Gastroesophageal sphincter (tissue), 4 donors: ENCODE results near the gene CFAP410. TPM values are rescaled to one million over a fixed set of nuclear protein-coding genes. Genes with fewer than 3 reads are reported as not detected.

Source experiments
- ATAC-seq: fragments of 150-250 bp; one replicate; pipeline ENCODE4 v1.9.1; 2016; ENCODE audit warnings: mild to moderate bottlenecking, moderate library complexity
- H3K27ac ChIP-seq, 4 donors: fragments of 200-600 bp; sonication (generic) in 3 of 4; 1 replicate in 3 of 4; 2 replicates in 1 of 4; pipeline ENCODE4 v1.5.1; 2016 to 2019
- H3K27me3 ChIP-seq: fragments of 200-600 bp; sonication (generic); one replicate; pipeline ENCODE4 v1.5.1; 2019
- H3K36me3 ChIP-seq, 2 donors: fragments of 200-600 bp; sonication (generic); one replicate each; pipeline ENCODE4 v1.5.1; 2019; ENCODE audit warnings: control low read depth in 1 of 2
- H3K4me1 ChIP-seq, 3 donors: fragments of 200-600 bp; sonication (generic); 1 replicate in 2 of 3; 2 replicates in 1 of 3; pipeline ENCODE4 v1.5.1; 2016 to 2019; ENCODE audit warnings: control low read depth in 2 of 3
- H3K4me3 ChIP-seq, 2 donors: fragments of 200-600 bp; sonication (generic); one replicate each; pipeline ENCODE4 v1.5.1; 2019; ENCODE audit warnings: mild to moderate bottlenecking in 1 of 2, moderate library complexity in 1 of 2
- H3K9me3 ChIP-seq, 3 donors: fragments of 200-600 bp; sonication (generic); one replicate each; pipeline ENCODE4 v1.5.1; 2017 to 2019; ENCODE audit warnings: control low read depth in 2 of 3
- EP300 ChIP-seq: sonication (generic); formaldehyde crosslinking; IDR thresholded peaks from one replicate; pipeline ENCODE4 v1.6.1; 2017; ENCODE audit warnings: antibody characterized with exemption, mild to moderate bottlenecking
- POLR2A ChIP-seq, 2 donors: fragments of 450-650 bp; IDR thresholded peaks; one replicate each; pipeline ENCODE4 v1.6.1; 2017; ENCODE audit warnings: antibody characterized with exemption in 2 of 2, mild to moderate bottlenecking in 2 of 2, moderate library complexity in 1 of 2
- POLR2AphosphoS5 ChIP-seq: sonication (generic); formaldehyde crosslinking; IDR thresholded peaks from one replicate; pipeline ENCODE4 v1.6.1; 2017; ENCODE audit warnings: antibody characterized with exemption
- WGBS, 2 donors: methylation state at CpG; one replicate each; pipeline ENCODE4 v1.1.5; 2018; ENCODE audit warnings: low coverage in 1 of 2; 5-methylcytosine and 5-hydroxymethylcytosine counted together
- total RNA-seq, 4 donors: library from RNA; depleted of rRNA; stranded (reverse); fragments of >200 nt; gene quantifications; one replicate each; pipeline ENCODE4 v1.1.0, GENCODE V29; 2016
- TF ChIP-seq, protein P1 (sequence below), 4 experiments: fragments of 200-600 bp in 2 of 4; fragments of 450-650 bp in 2 of 4; sonication (generic) in 1 of 4; IDR thresholded peaks; one replicate each; pipeline ENCODE4 v1.5.1; 2017 to 2019; ENCODE audit warnings: antibody characterized with exemption in 4 of 4, mild to moderate bottlenecking in 2 of 4, moderate library complexity in 2 of 4

CFAP410 gene
- total RNA-seq, 4 donors from 2014 or later = 26.2 to 35.0 (median 30.2) TPM

DNA sequence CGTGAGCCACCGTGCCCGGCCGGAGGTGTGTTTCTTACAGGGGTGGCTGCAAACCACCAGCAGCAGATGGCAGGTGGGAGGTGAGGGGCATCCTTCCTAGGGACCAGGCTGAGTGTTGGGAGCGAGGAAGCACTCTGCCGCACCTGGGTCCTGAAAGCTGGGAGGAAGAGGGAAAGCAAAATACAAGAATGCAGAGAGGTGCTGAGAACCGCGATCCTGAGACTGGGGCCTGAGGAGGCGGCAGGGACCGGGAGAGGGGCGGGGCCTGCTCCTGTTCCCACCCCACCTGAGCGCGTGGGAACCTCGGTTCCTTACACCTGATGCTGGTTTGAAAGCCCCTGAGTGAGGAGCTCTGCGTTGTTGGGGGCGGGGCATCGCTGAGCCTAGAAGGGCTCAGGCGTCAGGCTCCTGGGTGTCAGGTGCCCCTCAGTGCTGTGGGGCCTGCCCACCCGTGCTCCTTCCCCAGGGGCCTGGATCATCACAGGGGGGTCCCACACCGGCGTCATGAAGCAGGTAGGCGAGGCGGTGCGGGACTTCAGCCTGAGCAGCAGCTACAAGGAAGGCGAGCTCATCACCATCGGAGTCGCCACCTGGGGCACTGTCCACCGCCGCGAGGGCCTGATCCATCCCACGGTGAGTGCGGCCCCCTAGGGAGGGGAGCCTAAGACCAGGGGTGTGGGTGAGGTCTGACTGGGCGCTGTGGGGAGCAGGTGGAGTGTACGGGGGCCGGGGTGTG is 29.7 kb upstream of the CFAP410 start:
- peaks cover 87% of the 10 kb centered on the region for H3K27me3 ChIP-seq
- H3K9me3 ChIP-seq = peaks cover 0 to 9% (median 0%) of the 10 kb centered on the region in 3 donors
- no peak overlapping the region for H3K4me3 ChIP-seq
- H3K27ac ChIP-seq = no peak overlapping the region
- no peaks in the 10 kb centered on the region for H3K36me3 ChIP-seq
- TF ChIP-seq, protein P1, sequence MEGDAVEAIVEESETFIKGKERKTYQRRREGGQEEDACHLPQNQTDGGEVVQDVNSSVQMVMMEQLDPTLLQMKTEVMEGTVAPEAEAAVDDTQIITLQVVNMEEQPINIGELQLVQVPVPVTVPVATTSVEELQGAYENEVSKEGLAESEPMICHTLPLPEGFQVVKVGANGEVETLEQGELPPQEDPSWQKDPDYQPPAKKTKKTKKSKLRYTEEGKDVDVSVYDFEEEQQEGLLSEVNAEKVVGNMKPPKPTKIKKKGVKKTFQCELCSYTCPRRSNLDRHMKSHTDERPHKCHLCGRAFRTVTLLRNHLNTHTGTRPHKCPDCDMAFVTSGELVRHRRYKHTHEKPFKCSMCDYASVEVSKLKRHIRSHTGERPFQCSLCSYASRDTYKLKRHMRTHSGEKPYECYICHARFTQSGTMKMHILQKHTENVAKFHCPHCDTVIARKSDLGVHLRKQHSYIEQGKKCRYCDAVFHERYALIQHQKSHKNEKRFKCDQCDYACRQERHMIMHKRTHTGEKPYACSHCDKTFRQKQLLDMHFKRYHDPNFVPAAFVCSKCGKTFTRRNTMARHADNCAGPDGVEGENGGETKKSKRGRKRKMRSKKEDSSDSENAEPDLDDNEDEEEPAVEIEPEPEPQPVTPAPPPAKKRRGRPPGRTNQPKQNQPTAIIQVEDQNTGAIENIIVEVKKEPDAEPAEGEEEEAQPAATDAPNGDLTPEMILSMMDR (IDR thresholded peaks at IDR 0.05) = no peak
- TF ChIP-seq EP300 (no peak), POLR2A (IDR thresholded peaks at IDR 0.05) (no peak), POLR2AphosphoS5 (no peak)
- peaks cover 0 to 8% (median 4%) of the 10 kb centered on the region in 3 donors for H3K4me1 ChIP-seq
- 16 to 59% methylated on average over 10 of the region's 35 CpGs for WGBS, 2 donors
- no peak for ATAC-seq

DNA sequence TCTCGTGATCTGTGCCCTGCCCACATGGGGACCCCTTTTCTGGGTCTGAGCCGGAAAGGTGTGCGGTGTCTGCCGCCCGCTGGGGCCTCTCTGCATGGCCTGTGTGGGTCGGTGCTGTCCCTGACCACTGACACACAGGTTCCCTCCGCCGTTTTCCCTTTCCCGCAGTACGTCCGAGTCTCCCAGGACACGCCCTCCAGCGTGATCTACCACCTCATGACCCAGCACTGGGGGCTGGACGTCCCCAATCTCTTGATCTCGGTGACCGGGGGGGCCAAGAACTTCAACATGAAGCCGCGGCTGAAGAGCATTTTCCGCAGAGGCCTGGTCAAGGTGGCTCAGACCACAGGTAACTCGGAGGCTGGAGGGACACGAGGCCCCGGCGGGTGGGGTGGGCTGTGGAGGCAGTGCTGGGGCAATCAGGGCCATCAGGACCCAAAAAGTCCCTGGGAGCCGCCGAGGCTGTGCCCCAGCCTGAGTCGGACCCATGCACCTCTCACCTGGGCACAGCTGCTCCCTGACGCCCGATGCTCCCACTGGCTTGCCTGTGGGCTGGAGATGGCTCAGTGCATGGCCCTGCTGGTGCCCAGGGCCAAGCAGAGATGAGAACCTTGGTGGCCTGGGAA is 27.5 kb upstream of the CFAP410 start:
- ATAC-seq = no peak
- 91% methylated on average over 8 of the region's 28 CpGs; no CpG with 5 or more reads in 1 of the 2 donors for WGBS, 2 donors
- TF ChIP-seq POLR2AphosphoS5 (no peak), EP300 (no peak), POLR2A (IDR thresholded peaks at IDR 0.05) (no peak)
- TF ChIP-seq, protein P1 (IDR thresholded peaks at IDR 0.05) = no peak

DNA sequence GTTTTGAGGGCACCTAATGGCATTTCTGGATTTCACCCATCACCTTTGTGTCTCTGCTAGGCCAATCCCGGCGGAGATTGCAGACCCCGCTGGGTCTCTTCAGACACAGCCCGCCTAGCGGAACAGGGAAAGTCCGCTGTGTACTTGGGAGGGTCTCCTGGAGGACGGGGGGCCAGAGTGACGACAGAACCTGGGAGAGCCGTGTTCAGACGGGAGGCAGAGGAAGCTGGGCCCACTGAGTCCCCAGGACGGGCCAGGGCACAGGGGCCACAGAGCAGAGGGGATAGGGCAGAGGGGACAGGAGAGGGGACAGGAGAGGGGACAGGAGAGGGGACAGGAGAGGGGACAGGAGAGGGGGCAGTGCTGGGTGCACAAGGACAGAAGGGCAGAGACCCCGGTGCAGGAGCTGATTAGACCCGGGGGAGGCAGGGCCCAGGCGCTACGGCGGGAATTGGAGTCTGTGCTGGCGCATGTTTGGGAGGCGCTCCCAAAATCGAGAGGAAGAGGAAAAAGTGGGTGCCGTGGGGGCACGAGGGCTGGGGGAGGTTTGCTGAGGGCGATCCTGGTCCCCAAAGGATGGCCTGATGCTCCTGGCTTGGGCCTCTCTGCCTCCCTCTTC is 26.9 kb upstream of the CFAP410 start:
- peaks cover 76% of the 10 kb centered on the region for H3K27me3 ChIP-seq
- ATAC-seq = no peak
- no peaks in the 10 kb centered on the region for H3K36me3 ChIP-seq
- 80 to 81% methylated on average over 9 to 14 of the region's 22 CpGs for WGBS, 2 donors
- peaks cover 0 to 24% (median 0%) of the 10 kb centered on the region in 3 donors for H3K9me3 ChIP-seq
- TF ChIP-seq POLR2A (IDR thresholded peaks at IDR 0.05) = no peak
- no peak for TF ChIP-seq POLR2AphosphoS5
- no peak for TF ChIP-seq EP300
- TF ChIP-seq, protein P1 (IDR thresholded peaks at IDR 0.05) = no peak
- peaks cover 0 to 8% (median 4%) of the 10 kb centered on the region in 3 donors for H3K4me1 ChIP-seq
- no peak overlapping the region for H3K27ac ChIP-seq
- H3K4me3 ChIP-seq = no peak overlapping the region

More for the DNA sequence above, 27.5 kb upstream of the CFAP410 start:
- no peak overlapping the region for H3K27ac ChIP-seq
- no peaks in the 10 kb centered on the region for H3K36me3 ChIP-seq
- peaks cover 0 to 24% (median 0%) of the 10 kb centered on the region in 3 donors for H3K9me3 ChIP-seq
- H3K27me3 ChIP-seq = peaks cover 82% of the 10 kb centered on the region
- peaks cover 0 to 8% (median 4%) of the 10 kb centered on the region in 3 donors for H3K4me1 ChIP-seq
- no peak overlapping the region for H3K4me3 ChIP-seq

DNA sequence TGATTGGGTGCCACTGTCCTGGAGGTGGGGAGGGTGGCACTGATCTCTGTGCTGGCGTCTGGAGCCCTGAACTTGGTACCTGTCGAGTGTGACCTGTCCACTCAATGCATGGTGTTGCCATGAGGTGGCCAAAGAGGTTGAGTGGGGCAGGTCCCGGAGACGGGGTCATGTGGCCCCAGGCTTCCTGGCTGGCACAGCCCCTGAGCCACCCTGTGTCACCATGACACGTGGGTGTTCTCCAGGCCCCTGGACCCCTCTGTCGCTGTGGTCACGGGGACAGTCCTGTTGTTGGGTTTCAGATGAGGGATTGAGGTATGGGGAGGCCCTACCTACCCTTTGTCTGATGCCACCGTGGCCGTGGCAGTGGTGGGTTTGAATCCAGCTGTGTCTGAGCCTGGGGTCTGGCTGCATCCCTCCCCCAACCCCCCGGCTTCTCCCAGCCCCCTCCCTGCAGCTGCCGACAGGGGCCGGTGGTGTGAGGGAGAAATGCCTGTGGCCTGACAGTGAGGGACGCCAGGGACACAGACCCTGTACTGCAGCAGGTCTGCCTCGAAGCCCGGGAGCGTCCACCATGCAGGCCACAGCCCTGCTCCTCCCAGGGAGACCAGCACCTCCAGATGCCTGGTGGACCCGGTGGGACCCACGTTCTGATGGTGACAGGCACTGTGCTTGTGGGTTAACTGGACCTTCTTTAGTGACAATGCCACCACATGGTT is 26.2 kb upstream of the CFAP410 start:
- Histone ChIP-seq H3K4me1 (peaks cover 0 to 7% (median 4%) of the 10 kb centered on the region in 3 donors), H3K9me3 (peaks cover 0 to 24% (median 0%) of the 10 kb centered on the region in 3 donors), H3K4me3 (no peak overlapping the region), H3K27me3 (peaks cover 73% of the 10 kb centered on the region), H3K36me3 (no peaks in the 10 kb centered on the region), H3K27ac (no peak overlapping the region)
- WGBS, 2 donors = no CpG with 5 or more reads among the region's 18 CpGs
- TF ChIP-seq POLR2AphosphoS5 = no peak
- no peak for TF ChIP-seq POLR2A (IDR thresholded peaks at IDR 0.05)
- TF ChIP-seq, protein P1 (IDR thresholded peaks at IDR 0.05) = no peak
- TF ChIP-seq EP300 = no peak
- ATAC-seq = no peak
